Fibroblast of mammary gland (primary cell): Measurements from ENCODE around the gene ATP13A5.

Experiments used
- DNase-seq: peaks from one replicate; pipeline ENCODE4 v3.0.0-alpha.2; 2010; ENCODE audit warnings: low read depth
- H3K4me3 ChIP-seq: 2 replicates; pipeline ENCODE4 v1.5.1; 2011; ENCODE audit warnings: low read depth, mild to moderate bottlenecking, low read length, moderate library complexity; ENCODE audit not compliant: control insufficient read depth
- CTCF ChIP-seq: conservative IDR thresholded peaks from 2 replicates; pipeline ENCODE4 v1.5.1; 2011; ENCODE audit warnings: low read depth, low read length, inconsistent platforms; ENCODE audit not compliant: control insufficient read depth, insufficient read depth

Gene ATP13A5

GRCh38 chr3:193348686-193349085 is 29.9 kb downstream of the ATP13A5 start:
- DNase-seq: no peak
- TF ChIP-seq CTCF: no peak
- no peak overlapping the region for H3K4me3 ChIP-seq

GRCh38 chr3:193347521-193348501 is 30.7 kb downstream of the ATP13A5 start:
- H3K4me3 ChIP-seq: no peak overlapping the region
- TF ChIP-seq CTCF: no peak
- DNase-seq: no peak

GRCh38 chr3:193346259-193346658 is 32.3 kb downstream of the ATP13A5 start:
- no peak for DNase-seq
- no peak for TF ChIP-seq CTCF
- H3K4me3 ChIP-seq: no peak overlapping the region

- DNase-seq: no peak
- H3K4me3 ChIP-seq: no peak overlapping the region
These were observed 33.1 kb downstream of the ATP13A5 start for GRCh38 chr3:193345431-193345830.

GRCh38 chr3:193344486-193344885 is 34.1 kb downstream of the ATP13A5 start:
- no peak for DNase-seq
- no peak for TF ChIP-seq CTCF
- no peak overlapping the region for H3K4me3 ChIP-seq

More at GRCh38 chr3:193345431-193345830, 33.1 kb downstream of the ATP13A5 start:
- no peak for TF ChIP-seq CTCF

GRCh38 chr3:193343726-193344222 is 34.8 kb downstream of the ATP13A5 start:
- no peak overlapping the region for H3K4me3 ChIP-seq
- DNase-seq: no peak
- no peak for TF ChIP-seq CTCF
